ENCODE data around the gene PSMA6.
"Not testable (repeated sequence)": the region's sequence is repeated elsewhere in the genome, so short reads cannot be mapped to it uniquely, and the experiment has no call there.

PSMA6 gene

GRCh38 chr14:35346738-35347322 lies 54.6 kb downstream of the PSMA6 start:
- no peak for DNase-seq

GRCh38 chr14:35347323-35348043 lies 55.3 kb downstream of the PSMA6 start:
- DNase-seq: peak; percentile 56

DNA sequence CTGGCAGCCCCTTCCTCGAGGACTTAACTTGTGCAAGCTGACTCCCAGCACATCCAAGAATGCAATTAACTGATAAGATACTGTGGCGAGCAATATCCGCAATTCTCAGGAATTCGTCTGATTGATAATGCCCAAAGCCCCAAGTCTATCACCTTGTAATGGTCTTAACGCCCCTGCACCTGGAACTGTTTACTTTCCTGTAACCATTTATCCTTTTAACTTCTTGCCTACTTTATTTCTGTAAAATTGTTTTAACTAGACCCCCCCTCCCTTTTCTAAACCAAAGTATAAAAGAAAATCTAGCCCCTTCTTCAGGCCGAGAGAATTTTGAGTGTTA lies 55.8 kb downstream of the PSMA6 start:
- DNase-seq: not testable (repeated sequence)

DNA sequence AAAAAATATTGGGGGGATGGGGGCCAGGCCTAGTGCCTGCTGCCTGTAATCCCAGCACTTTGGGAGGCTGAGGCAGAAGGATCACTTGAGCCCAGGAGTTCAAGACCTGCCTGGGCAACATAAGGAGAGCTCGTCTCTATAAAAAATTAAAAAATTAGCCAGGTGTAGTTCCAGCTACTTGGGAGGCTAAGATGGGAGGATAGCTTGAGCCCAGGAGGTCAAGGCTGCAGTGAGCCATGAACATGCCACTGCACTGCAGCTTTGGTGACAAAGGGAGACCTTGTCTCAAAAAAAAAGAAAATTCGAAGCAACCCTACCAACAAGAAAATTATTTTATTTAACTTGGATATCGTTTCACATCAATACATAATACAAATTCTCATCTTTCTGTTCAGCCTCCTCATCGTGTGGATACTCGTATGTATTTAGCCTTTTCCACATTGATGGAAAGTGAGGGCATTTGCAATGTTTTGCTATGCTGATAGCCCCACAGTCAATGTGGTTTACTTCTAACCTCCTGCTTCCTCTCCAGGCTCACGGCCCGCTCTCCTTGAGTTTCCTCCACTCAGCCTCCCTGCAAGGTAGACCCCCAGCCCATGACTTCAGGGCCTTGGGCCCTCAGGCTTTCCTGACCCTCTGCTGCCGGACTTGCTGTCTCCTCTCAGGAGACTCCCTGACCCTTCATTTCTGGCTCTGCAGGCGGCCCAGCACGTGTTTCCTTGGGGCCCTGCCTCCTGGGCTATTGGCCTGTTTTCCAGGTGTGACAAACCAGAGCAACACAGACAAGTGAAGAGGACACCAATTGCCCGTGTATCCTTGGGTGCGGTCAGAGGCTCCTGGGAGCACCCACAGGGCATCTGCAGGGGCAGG lies 57.5 kb downstream of the PSMA6 start:
- DNase-seq: peak; percentile 57

GRCh38 chr14:35351497-35351896 lies 59.3 kb downstream of the PSMA6 start:
- DNase-seq: no peak

- DNase-seq: no peak
Observed at GRCh38 chr14:35351897-35352273, 59.7 kb downstream of the PSMA6 start.

DNA sequence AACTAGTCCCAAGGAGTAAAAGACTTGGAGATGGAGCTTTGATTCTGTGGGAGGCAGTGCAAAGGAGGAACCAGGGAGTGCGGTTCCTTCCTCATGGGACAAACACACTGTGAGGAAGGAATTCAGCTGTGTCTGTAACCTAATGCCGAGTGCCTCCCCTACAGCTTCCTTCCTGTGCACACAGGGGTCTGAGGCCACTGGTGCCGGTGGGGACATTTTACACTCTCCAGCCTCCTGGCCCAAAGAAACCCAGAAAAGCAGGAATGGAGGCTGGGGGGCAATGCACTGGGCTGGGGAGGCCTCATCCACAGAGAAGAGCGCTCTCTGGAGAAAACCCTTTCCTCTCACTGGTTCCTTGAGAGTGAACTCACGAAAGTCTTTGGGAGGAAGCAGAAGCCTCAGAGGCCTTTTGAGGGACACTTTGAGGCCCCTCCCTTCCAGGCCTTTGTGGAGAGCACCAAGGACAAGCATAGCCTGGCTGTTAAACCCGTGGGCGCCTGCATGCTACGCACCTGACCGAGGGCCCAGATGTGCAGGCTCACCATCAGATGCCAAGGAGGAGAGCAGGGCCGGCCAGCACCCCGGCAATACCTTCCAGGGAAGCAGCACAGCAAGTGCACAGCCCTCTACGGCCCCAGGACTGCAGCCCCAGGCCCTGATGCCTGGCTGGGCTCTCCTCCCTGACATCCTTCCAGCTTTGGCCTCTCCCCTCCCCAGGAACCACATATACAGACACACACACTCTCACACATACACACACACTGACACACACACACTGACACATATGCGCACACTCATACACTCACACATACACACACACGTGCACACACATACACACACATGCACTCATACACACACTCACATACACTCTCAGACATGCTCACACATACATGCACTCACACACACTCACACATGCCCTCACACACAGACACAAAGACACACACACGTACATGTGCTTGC lies 60.4 kb downstream of the PSMA6 start:
- no peak for DNase-seq

- DNase-seq: no peak
Observed at GRCh38 chr14:35353409-35354172, 61.4 kb downstream of the PSMA6 start.

- DNase-seq: not testable (repeated sequence)
Observed at GRCh38 chr14:35355235-35355634, 63.1 kb downstream of the PSMA6 start.

- DNase-seq: no peak
Observed at GRCh38 chr14:35355981-35356841, 64.0 kb downstream of the PSMA6 start.

GRCh38 chr14:35359655-35360054 lies 67.5 kb downstream of the PSMA6 start:
- not testable (repeated sequence) for DNase-seq

DNA sequence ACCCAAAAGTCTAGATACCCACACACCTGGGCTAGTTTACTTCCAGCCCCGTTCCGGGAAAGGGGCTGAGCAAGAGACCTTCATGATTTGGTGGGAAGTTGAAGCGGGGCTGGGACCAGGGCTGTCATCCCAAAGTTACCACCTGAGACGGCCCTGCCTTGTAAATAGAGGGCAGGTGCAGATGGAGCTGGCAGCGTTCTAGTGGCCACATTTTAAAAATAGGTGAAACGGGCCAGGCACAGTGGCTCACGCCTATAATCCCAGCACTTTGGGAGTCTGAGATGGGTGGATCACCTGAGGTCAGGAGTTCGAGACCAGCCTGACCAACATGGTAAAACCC lies 68.9 kb downstream of the PSMA6 start:
- DNase-seq: no peak

DNA sequence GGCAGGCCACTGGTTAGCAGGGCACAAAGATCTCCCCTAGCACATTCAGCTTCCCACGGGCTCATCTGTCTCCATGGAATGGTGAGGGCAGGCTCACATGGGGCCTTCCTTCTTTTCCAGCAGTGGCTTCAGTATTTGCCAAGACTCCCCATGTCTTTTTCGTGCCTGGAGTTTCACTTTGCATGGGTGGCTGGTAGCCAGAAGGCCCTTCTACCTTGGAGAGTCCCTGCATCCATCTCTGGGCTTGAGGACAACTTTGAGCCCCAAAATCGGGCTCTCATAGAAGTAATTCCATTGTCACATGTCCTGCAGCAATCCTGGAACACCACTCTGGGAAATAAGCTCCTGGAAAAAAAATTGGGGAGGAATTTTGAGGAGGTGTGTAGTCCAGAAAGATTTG lies 70.3 kb downstream of the PSMA6 start:
- DNase-seq: no peak

GRCh38 chr14:35362911-35363374 lies 70.8 kb downstream of the PSMA6 start:
- DNase-seq: no peak

- peak; percentile 83 for DNase-seq
Observed at GRCh38 chr14:35365130-35366055, 73.2 kb downstream of the PSMA6 start.

DNA sequence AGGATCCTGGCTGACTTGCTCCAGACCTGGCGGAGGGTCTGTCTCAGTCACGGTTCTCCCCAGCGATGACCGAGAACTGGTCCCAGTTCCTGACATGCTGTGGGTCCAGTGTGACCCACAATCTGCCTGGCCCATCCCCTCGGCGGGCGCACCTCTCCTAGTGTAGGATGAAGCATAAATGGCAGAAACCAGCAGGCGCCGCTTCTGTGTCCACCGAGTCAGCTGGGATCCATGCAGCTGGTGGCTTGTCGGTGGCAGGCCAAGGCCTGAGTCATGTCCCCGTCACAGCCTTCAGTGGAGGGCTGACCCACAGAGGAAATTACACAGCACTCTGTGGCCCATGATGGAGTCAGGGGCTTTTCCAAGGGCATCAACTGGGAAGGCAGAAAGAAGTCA lies 73.9 kb downstream of the PSMA6 start:
- peak; percentile 74 for DNase-seq

GRCh38 chr14:35366521-35366976 lies 74.4 kb downstream of the PSMA6 start:
- DNase-seq: no peak

- no peak for DNase-seq
Observed at GRCh38 chr14:35367056-35367372, 74.8 kb downstream of the PSMA6 start.

All from hematopoietic multipotent progenitor cell treated with erythropoietin and hydrocortisone succinate and interleukin-3 and kit ligand, for 4 days (in vitro differentiated cells).